ENCODE data around the gene WDR31. TPM values are rescaled to one million over a fixed set of nuclear protein-coding genes. Genes with fewer than 3 reads are reported as not detected.
"Not testable (repeated sequence)": the region's sequence is repeated elsewhere in the genome, so short reads cannot be mapped to it uniquely, and the experiment has no call there.

The WDR31 gene
- 0.83 and 1.4 TPM in 2 replicates for total RNA-seq
- polyA plus RNA-seq (2012) = 2.7 TPM

- DNase-seq (ENCODE audit: low read depth) = peak; percentile 89
These were observed at the start of gene WDR31 for GRCh38 chr9:113340011-113340699. Gene WDR31, minus strand, starts transcription at chr9:113340275. Its CDS starts 8,253 bp downstream, at chr9:113332022.

GRCh38 chr9:113389451-113389850 is 49.4 kb upstream of the WDR31 start:
- DNase-seq (ENCODE audit: low read depth) = no peak

- DNase-seq (ENCODE audit: low read depth) = no peak
These were observed 48.8 kb upstream of the WDR31 start for GRCh38 chr9:113388833-113389232.

- no peak for DNase-seq (ENCODE audit: low read depth)
These were observed 47.6 kb upstream of the WDR31 start for GRCh38 chr9:113387560-113388230.

- no peak for DNase-seq (ENCODE audit: low read depth)
These were observed 46.7 kb upstream of the WDR31 start for GRCh38 chr9:113386571-113387393.

GRCh38 chr9:113381909-113382411 is 41.9 kb upstream of the WDR31 start:
- no peak for DNase-seq (ENCODE audit: low read depth)

GRCh38 chr9:113381441-113381840 is 41.4 kb upstream of the WDR31 start:
- not testable (repeated sequence) for DNase-seq (ENCODE audit: low read depth)

- DNase-seq (ENCODE audit: low read depth) = no peak
These were observed 40.8 kb upstream of the WDR31 start for GRCh38 chr9:113380869-113381378.

- not testable (repeated sequence) for DNase-seq (ENCODE audit: low read depth)
These were observed 39.7 kb upstream of the WDR31 start for GRCh38 chr9:113379829-113380210.

- not testable (repeated sequence) for DNase-seq (ENCODE audit: low read depth)
These were observed 39.2 kb upstream of the WDR31 start for GRCh38 chr9:113379094-113379828.

GRCh38 chr9:113376634-113377567 is 36.8 kb upstream of the WDR31 start, which contains the start of gene HDHD3:
Gene HDHD3, minus strand, starts transcription at chr9:113376986. Its CDS starts 2,632 bp downstream, at chr9:113374354.
- DNase-seq (ENCODE audit: low read depth) = peak; percentile 68

GRCh38 chr9:113375057-113376023 is 35.3 kb upstream of the WDR31 start:
- DNase-seq (ENCODE audit: low read depth) = no peak

- DNase-seq (ENCODE audit: low read depth) = no peak
These were observed 33.8 kb upstream of the WDR31 start for GRCh38 chr9:113373676-113374392.

- no peak for DNase-seq (ENCODE audit: low read depth)
These were observed 33.2 kb upstream of the WDR31 start for GRCh38 chr9:113373256-113373655.

GRCh38 chr9:113372059-113372458 is 32.0 kb upstream of the WDR31 start:
- no peak for DNase-seq (ENCODE audit: low read depth)

GRCh38 chr9:113370806-113371325 is 30.8 kb upstream of the WDR31 start:
- no peak for DNase-seq (ENCODE audit: low read depth)

GRCh38 chr9:113369855-113370140 is 29.7 kb upstream of the WDR31 start:
- no peak for DNase-seq (ENCODE audit: low read depth)

Measured in myocyte (in vitro differentiated cells).